Measurements from ENCODE around the gene GPC3.

The GPC3 gene

GRCh38 chrX:133606990-133607389 is 378.4 kb downstream of the GPC3 start:
- TF ChIP-seq EZH2phosphoT487 (IDR thresholded peaks at IDR 0.05; ENCODE audit: borderline replicate concordance, low read length) = no peak
- TF ChIP-seq, protein P1, sequence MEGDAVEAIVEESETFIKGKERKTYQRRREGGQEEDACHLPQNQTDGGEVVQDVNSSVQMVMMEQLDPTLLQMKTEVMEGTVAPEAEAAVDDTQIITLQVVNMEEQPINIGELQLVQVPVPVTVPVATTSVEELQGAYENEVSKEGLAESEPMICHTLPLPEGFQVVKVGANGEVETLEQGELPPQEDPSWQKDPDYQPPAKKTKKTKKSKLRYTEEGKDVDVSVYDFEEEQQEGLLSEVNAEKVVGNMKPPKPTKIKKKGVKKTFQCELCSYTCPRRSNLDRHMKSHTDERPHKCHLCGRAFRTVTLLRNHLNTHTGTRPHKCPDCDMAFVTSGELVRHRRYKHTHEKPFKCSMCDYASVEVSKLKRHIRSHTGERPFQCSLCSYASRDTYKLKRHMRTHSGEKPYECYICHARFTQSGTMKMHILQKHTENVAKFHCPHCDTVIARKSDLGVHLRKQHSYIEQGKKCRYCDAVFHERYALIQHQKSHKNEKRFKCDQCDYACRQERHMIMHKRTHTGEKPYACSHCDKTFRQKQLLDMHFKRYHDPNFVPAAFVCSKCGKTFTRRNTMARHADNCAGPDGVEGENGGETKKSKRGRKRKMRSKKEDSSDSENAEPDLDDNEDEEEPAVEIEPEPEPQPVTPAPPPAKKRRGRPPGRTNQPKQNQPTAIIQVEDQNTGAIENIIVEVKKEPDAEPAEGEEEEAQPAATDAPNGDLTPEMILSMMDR (IDR thresholded peaks at IDR 0.05; ENCODE audit: low read depth, low read length, poor library complexity, severe bottlenecking) = no peak
- Histone ChIP-seq H3K9me3 (ENCODE audit: control insufficient read depth, insufficient read depth, low read length) (no peaks in the 10 kb centered on the region), H4K20me1 (ENCODE audit: control insufficient read depth, insufficient read depth, low read depth, low read length) (no peaks in the 10 kb centered on the region), H3K27ac (ENCODE audit: low read depth, low read length) (no peak overlapping the region), H3K79me2 (ENCODE audit: control insufficient read depth, low read length) (no peaks in the 10 kb centered on the region), H3K4me1 (ENCODE audit: control insufficient read depth, low read length) (0 out of 2 replicates have a peak, but pooled peaks cover 3% of the 10 kb centered on the region), H3K4me2 (ENCODE audit: low read length) (no peak overlapping the region), H3K27me3 (ENCODE audit: control insufficient read depth, low read length) (no peaks in the 10 kb centered on the region), H3K9me2 (replicated peaks; ENCODE audit: control insufficient read depth, low read length) (no peaks in the 10 kb centered on the region), H3F3A (ENCODE audit: control insufficient read depth, insufficient read depth) (no peaks in the 10 kb centered on the region), H3K36me3 (ENCODE audit: control insufficient read depth, low read length) (no peaks in the 10 kb centered on the region), H3K4me3 (ENCODE audit: low read length) (no peak overlapping the region)

GRCh38 chrX:133604801-133605200 is 380.6 kb downstream of the GPC3 start:
- Histone ChIP-seq H3K27ac (ENCODE audit: low read depth, low read length) (no peak overlapping the region), H4K20me1 (ENCODE audit: control insufficient read depth, insufficient read depth, low read depth, low read length) (no peaks in the 10 kb centered on the region), H3K9me3 (ENCODE audit: control insufficient read depth, insufficient read depth, low read length) (no peaks in the 10 kb centered on the region), H3F3A (ENCODE audit: control insufficient read depth, insufficient read depth) (no peaks in the 10 kb centered on the region), H3K4me2 (ENCODE audit: low read length) (no peak overlapping the region), H3K27me3 (ENCODE audit: control insufficient read depth, low read length) (no peaks in the 10 kb centered on the region), H3K4me1 (ENCODE audit: control insufficient read depth, low read length) (0 out of 2 replicates have a peak, but pooled peaks cover 3% of the 10 kb centered on the region), H3K79me2 (ENCODE audit: control insufficient read depth, low read length) (no peaks in the 10 kb centered on the region), H3K4me3 (ENCODE audit: low read length) (no peak overlapping the region), H3K9me2 (replicated peaks; ENCODE audit: control insufficient read depth, low read length) (no peaks in the 10 kb centered on the region), H3K36me3 (ENCODE audit: control insufficient read depth, low read length) (no peaks in the 10 kb centered on the region)
- TF ChIP-seq EZH2phosphoT487 (IDR thresholded peaks at IDR 0.05; ENCODE audit: borderline replicate concordance, low read length) = no peak
- TF ChIP-seq, protein P1 (IDR thresholded peaks at IDR 0.05; ENCODE audit: low read depth, low read length, poor library complexity, severe bottlenecking) = no peak

DNA sequence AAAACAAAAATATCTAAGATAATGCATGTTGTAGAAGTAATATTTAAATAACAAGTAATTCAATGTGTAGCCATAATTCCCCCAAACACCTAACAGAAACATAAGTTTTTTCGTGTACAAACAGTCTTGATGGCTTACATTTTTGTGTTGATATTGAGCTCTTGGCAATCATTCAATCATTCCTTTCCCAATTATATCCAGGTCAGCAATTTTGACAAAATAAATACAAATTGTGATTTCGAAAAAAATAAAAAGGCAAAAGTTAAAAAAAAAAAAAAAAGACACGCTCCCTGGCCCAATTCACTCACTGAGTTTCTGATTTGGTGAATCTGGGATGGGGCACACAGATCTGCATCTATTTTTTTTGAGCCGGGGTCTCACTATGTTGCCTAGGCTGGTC is 382.5 kb downstream of the GPC3 start:
- TF ChIP-seq, protein P1 (IDR thresholded peaks at IDR 0.05; ENCODE audit: low read depth, low read length, poor library complexity, severe bottlenecking) = no peak
- TF ChIP-seq EZH2phosphoT487 (IDR thresholded peaks at IDR 0.05; ENCODE audit: borderline replicate concordance, low read length) = no peak
- no peaks in the 10 kb centered on the region for H3K9me2 ChIP-seq (replicated peaks; ENCODE audit: control insufficient read depth, low read length)
- no peaks in the 10 kb centered on the region for H3K36me3 ChIP-seq (ENCODE audit: control insufficient read depth, low read length)
- no peak overlapping the region for H3K4me3 ChIP-seq (ENCODE audit: low read length)
- H3K27ac ChIP-seq (ENCODE audit: low read depth, low read length) = no peak overlapping the region
- H3K4me1 ChIP-seq (ENCODE audit: control insufficient read depth, low read length) = 0 out of 2 replicates have a peak, but pooled peaks cover 3% of the 10 kb centered on the region
- no peaks in the 10 kb centered on the region for H3K27me3 ChIP-seq (ENCODE audit: control insufficient read depth, low read length)
- no peaks in the 10 kb centered on the region for H3K9me3 ChIP-seq (ENCODE audit: control insufficient read depth, insufficient read depth, low read length)
- no peaks in the 10 kb centered on the region for H3K79me2 ChIP-seq (ENCODE audit: control insufficient read depth, low read length)
- no peaks in the 10 kb centered on the region for H4K20me1 ChIP-seq (ENCODE audit: control insufficient read depth, insufficient read depth, low read depth, low read length)
- no peak overlapping the region for H3K4me2 ChIP-seq (ENCODE audit: low read length)
- H3F3A ChIP-seq (ENCODE audit: control insufficient read depth, insufficient read depth) = no peaks in the 10 kb centered on the region

Data from DOHH2 (cell line).